ENCODE data around the gene DHRS3.
"Not testable (repeated sequence)": the region's sequence is repeated elsewhere in the genome, so short reads cannot be mapped to it uniquely, and the experiment has no call there.

DHRS3 gene

GRCh38 chr1:12552111-12552888 is 65.7 kb downstream of the DHRS3 start:
- no peak for DNase-seq

DNA sequence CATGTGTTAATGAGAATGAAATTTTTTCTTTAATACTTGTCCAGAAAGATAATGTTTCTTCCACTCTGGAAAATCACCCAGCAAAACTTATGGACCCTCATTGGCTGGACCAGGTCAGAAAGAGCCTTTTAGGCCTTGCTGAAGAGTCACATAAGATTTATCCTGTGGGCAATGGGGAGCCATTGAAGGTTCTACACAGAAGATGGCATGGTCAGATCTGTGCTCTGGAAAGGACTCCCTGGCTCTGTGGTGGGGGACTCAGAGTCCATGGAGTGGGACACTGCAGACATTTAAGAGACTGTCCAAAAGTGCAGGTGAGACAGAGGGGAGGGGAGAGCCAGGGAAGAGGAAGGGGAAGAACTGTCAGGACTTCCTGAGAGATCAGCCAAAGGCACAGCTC is 66.4 kb downstream of the DHRS3 start:
- DNase-seq, result no peak

- DNase-seq, result no peak
Measured at GRCh38 chr1:12549460-12550349, 68.3 kb downstream of the DHRS3 start.

- DNase-seq, result no peak
Measured at GRCh38 chr1:12548973-12549459, 69.0 kb downstream of the DHRS3 start.

DNA sequence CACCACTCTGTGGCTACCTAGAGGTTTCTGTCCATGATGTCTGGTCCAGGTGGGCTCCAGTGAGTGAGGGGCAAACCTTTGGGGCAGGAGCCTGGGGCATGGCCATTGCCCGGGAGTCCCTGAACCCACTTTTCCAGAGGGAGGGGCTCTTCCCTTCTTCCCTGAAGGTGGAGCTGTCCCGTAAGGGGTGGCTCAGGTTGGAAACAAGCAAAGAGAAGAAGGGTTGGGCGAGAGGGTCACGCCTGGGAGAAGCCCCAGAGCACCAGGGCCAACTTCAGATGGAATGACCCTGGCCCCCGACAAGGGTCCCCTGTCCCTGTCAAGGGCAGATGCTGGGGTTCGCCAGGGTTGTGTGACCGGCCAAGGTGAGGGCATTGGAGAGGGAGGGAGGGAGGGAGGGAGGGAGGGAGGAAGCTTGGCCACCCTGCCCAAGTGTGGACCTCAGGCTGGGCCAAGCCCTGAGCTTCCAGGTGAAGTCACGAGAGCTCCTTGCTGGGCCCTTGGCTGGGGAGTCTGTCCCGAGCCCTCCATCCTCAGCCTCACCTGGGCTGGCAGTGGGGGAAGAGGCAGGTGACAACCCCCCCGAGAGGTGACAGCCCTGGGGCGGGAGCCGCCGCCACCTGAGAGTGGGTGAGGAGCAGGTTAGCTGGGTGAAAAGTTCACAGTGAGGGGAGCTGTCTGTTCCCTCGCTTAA is 69.6 kb downstream of the DHRS3 start:
- DNase-seq, result no peak

DNA sequence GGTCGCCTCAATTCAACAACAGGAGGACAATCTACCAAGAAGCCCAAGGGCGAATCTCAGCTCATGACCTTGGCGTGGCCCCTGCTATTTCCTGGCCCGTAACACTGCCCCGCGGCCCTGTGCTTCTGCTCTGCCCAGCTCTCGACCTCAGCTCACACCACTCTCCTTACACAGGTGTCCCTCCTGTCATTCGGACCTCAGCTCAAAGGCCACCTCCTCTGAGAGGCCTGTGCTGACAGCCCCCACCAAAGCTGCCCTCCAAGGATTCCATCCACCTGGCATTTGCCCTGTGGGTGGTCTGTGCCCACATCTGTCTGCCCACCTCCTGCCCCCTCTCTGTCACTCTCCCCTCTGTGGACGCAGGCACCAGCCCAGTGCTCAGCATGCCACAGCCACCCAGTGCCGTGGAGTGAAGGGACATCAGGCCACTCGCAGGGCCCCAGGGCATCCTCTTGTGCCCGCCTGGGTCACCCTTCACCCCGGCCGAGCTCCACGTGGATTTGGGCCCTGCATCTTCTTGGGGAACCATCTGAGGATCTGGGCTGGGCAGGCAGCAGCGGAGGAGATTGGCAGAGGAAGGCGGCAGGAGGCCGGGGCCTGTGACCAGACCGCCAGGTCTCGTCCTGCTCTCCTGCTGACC is 70.3 kb downstream of the DHRS3 start:
- DNase-seq, result no peak

GRCh38 chr1:12546771-12547585 is 71.0 kb downstream of the DHRS3 start:
- DNase-seq, result no peak

DNA sequence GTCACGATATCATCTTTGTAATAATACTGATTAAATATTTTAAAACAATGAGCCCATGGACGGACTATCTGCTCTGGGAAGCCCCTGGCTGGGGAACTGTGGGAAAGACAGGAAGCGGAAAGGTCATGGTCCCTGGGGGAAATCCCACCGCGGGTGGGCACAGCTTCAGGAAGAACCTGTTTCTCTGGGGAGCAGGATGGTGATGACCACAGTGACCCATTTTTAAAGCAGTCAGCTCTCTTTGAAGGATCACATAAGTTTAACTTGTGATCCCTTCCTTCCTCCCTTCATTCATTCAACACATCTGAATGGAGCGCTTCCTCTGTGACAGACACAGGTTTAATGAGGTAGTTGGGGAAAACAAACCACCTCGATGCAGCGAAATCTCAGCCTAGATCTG is 73.0 kb downstream of the DHRS3 start:
- no peak for DNase-seq

GRCh38 chr1:12544357-12544756 is 73.7 kb downstream of the DHRS3 start:
- no peak for DNase-seq

DNA sequence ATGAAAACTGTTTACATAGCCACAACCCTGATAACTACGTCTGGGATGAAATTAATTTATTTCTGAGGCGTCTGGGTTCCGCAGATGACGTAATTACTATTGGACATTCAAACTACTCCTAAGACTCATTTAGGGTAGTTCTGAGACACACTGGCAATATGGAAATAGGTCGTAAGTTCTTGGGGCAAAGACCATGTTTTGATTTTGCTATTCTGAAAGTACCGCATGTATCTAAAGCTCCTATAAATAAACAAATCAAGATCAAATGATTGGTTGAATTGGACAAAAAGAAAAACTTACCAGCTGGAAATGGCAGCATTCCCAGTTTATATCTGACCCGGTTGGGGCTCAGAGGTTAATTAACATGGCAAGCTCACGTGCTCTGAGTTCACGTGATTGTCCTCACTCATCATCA is 74.3 kb downstream of the DHRS3 start:
- no peak for DNase-seq

DNA sequence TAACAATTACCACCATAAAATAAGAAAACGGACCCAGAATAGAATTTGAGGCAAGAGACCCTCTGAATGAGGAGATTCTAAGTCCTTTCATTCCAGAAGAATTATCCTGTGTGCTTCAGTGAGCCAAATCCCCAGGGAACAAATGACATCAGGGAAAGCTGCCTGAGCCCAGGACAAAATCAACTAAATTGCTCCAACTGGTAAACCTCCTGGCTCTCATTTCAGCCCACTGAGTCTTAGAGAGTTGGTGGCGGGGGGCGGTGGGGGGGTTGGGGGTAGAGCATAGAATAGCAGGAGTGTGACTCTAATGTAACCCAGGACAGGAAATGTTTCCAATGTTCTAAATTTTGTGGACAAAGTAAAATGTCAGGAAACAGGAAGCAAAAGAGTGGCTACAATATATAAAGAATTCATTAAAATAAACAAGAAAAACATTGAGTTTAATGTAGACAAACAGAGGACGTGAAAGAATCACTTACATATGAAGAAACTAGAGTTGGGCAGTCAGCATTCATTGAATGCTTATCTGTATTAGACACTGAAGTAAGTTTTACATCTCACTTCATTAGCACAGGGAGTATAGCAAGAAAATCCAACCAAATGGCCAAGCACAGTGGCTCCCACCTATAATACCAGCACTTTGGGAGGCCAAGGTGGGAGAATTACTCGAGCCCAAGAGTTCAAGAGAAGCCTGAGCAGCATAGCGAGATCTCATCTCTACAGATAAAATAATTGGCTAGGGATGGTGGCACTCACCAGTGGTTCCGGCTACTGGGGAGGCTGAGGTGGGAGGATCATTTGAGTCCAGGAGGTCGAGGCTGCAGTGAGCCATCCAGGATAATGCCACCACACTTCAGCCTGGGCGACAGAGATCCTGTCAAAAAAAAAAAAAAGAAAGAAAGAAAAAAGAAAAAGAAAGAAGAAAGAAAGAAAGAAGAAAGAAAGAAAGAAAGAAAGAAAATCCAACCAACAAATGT is 75.1 kb downstream of the DHRS3 start:
- DNase-seq, result no peak

GRCh38 chr1:12542138-12542465 is 75.9 kb downstream of the DHRS3 start:
- DNase-seq, result no peak

DNA sequence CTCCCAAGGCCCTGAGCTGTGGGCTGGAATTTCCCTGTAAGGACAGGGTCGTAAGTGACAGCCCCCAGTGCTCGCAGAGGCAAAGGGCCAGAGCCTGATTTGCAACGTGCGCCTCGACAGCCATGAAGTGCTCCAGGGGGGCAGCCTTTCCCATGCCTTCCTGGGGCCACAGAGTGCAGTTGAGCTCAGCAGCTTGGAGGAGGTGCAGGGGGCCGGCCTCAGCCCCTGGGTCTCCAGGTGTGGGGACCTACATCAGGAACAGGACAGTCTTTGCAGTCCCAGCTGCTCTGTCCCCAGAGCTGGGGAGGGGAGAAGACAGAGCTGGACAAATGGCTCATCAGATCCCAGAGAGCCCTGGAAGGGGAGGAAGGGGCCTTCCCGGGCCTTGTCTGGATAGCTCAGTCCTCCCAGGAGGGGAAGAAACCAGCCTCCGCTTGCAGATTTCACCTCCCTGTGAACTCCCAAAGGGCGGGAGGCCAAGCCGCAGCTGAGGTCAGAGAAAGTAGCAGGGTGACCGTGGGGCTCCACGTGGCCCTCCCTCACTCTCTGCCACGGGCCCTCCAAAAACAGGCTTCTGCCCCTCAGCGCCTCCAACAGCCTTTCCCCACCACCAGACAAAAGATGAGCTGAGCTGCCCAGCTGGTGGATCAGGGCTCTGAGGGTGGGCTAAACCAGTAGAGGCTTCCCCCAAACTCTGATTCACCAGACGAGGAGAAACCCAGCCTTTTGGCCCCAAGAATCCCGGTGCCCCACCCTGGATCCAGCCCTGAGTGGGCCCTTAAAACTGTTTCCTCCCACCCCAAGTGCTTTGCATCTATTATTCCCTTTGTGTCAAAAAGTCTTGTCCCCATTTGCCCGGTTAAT is 76.5 kb downstream of the DHRS3 start:
- DNase-seq, result no peak

DNA sequence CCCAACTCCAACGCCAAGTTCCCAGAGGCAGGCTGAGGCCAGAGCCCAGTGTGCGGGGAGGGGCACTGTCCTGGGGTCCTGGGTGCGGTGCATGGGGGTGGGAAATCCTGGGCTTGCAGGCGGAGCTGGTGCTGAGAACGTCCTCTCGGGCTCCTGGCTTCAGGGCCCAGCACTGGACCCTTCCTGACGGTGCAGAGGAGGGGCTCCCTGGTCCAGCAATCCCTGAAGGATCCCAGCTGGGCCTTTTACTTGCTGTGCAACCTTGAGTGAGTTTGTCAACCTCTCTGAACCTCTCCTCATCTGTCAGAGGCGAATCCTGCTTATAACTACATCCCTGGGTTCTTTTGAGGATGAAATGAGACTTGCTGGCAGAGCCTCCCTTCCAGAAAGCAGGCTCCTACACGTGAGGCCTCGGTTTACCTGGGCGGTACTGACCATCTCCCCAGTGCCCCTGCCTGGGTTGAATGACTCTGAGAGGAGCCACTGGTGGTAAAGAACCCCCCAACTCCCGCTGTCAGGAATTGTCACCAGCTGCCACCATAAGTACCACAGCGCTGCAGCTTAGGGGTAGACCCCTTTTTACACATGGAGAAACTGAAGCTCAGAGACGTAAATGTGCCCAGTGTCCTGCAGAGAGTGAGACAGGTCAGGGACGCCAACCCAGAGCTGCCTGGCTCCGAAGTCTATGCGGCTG is 77.3 kb downstream of the DHRS3 start:
- no peak for DNase-seq

GRCh38 chr1:12539705-12540579 is 78.1 kb downstream of the DHRS3 start:
- no peak for DNase-seq

DNA sequence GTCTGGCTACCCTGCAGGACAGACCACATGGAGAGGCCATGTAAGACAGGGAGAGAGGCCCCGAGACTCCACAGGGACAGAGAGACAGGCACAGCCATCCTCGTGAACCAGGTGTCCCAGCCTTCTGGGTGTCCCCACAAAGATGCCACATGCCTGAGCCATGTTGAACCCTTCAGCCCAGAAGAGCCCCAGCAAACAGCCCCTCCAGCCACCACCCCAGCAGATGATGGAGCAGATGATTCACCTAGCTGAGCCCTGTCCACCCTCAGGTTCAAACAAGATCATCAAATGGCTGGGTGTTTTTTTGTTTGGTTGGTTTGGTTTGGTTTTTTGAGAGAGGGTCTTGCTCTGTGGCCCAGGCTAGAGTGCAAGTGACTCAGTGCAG is 78.7 kb downstream of the DHRS3 start:
- DNase-seq, result no peak

GRCh38 chr1:12538536-12538935 is 79.5 kb downstream of the DHRS3 start:
- DNase-seq, result not testable (repeated sequence)

DNA sequence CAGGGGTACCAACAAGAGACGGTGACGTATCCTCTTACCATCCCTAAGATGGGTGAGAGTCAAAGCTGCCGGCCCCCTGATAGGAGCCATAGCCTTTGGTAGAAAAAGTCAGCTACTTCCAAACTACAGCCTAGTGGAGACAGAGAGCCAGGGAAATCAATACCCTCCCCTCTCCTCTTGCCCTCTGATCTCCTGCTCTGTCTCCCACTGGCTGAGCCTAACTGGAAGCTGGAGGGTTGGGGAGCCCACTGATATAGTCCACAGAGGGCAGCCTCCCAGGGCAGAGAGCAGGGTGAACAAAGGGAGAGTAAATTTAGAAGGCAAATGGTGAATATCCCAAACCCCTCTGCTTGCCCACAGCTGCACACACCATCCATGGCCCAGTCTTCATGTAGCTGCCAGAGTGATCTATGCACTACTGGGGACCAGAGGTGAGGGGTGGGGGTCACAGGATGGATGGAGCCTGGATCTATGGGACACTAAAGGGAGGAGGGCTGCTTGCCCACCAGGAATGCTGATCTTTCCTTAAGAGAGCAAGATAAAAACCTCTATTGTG is 80.0 kb downstream of the DHRS3 start:
- no peak for DNase-seq

Measured in activated gamma-delta T cell treated with Interleukin-2 at 50 U/mL for 16 hours (primary cell).